Testis (tissue), 3 donors: ENCODE measurements around the gene RAMAC. TPM values are rescaled to one million over a fixed set of nuclear protein-coding genes. Genes with fewer than 3 reads are reported as not detected.

Experiments used
- DNase-seq: peaks from one replicate; pipeline ENCODE4 v3.0.0-alpha.2; 2019
- H3K27ac ChIP-seq, 2 donors: fragments of 200-600 bp; sonication (generic); one replicate each; pipeline ENCODE4 v1.5.1; 2019
- H3K27me3 ChIP-seq: fragments of 200-600 bp; sonication (generic); one replicate; pipeline ENCODE4 v1.5.1; 2019
- H3K36me3 ChIP-seq: fragments of 200-600 bp; sonication (generic); one replicate; pipeline ENCODE4 v1.5.1; 2017; ENCODE audit warnings: low read depth; ENCODE audit errors: missing control alignments
- H3K4me1 ChIP-seq: fragments of 200-600 bp; sonication (generic); one replicate; pipeline ENCODE4 v1.5.1; 2019
- H3K4me3 ChIP-seq, 2 donors: fragments of 200-600 bp; sonication (generic); one replicate each; pipeline ENCODE4 v1.5.1; 2017 to 2019
- H3K9me3 ChIP-seq: fragments of 200-600 bp; sonication (generic); one replicate; pipeline ENCODE4 v1.5.1; 2017
- POLR2A ChIP-seq: fragments of 450-650 bp; IDR thresholded peaks from one replicate; pipeline ENCODE4 v1.6.1; 2017; ENCODE audit warnings: antibody characterized with exemption, mild to moderate bottlenecking, moderate library complexity
- WGBS, 2 donors: methylation state at CpG; one replicate each; pipeline ENCODE4 v1.1.5; 2018; 5-methylcytosine and 5-hydroxymethylcytosine counted together
- intact Hi-C: fragments of 100-400 bp; cut with DNase I; formaldehyde crosslinking; loops from one replicate; pipeline ENCODE4 v1.15.1; 2023; ENCODE audit warnings: low total_unique reads
- polyA plus RNA-seq: library from polyadenylated mRNA; stranded (reverse); fragments of 350-450 nt; fragmentation: Illumina TruSeq; extraction: RNeasy Lipid Tissue Mini Kit (QIAGEN cat#74804); gene quantifications from one replicate; pipeline ENCODE4 v1.2.3, GENCODE V29; 2014; ENCODE audit warnings: low read depth, low replicate concordance; ENCODE audit not compliant: insufficient read depth
- total RNA-seq, 2 donors: library from RNA; depleted of rRNA; stranded (reverse); fragments of >200 nt; gene quantifications; one replicate each; pipeline ENCODE4 v1.2.3, GENCODE V29; 2016
- TF ChIP-seq, protein P1 (sequence below), 3 experiments: fragments of 450-650 bp in 2 of 3; fragments of 200-600 bp in 1 of 3; sonication (generic) in 1 of 3; IDR thresholded peaks; one replicate each; pipeline ENCODE4 v1.5.1; 2016 to 2019; ENCODE audit warnings: antibody characterized with exemption in 3 of 3, mild to moderate bottlenecking in 2 of 3, moderate library complexity in 1 of 3

Gene RAMAC
- total and polyA plus RNA-seq, 3 donors from 2014 or later = 21.2 to 33.5 (median 26.9) TPM

DNA sequence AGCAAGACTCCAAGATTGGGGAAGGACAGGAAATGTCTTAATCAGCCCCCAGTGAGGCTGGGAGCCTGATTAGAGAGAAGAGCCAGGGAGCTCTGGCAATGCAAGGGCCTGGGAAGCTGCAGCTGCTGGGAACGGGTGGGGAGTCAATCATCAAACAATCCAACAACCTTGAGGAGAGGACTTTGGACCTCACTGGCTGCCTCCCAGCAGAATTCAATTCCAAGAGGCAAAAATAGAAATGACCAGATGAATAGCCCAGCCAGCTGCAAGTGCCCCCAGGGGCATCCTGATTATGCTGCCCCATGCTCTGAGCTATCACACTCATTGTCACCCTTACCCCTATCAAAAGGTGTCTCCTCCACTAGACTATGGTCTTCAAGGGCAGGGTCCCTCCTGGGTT is 27.4 kb upstream of the RAMAC start:
- intact Hi-C loops = no loop called here
- H3K4me1 ChIP-seq = no peaks in the 10 kb centered on the region
- no peak overlapping the region for H3K27ac ChIP-seq
- no peaks in the 10 kb centered on the region for H3K27me3 ChIP-seq
- H3K9me3 ChIP-seq = no peaks in the 10 kb centered on the region
- no peak overlapping the region for H3K4me3 ChIP-seq
- DNase-seq = no peak
- H3K36me3 ChIP-seq = no peaks in the 10 kb centered on the region
- WGBS, 2 donors = 86 to 89% methylated on average over 1 of the region's 1 CpG
- TF ChIP-seq POLR2A = no peak
- TF ChIP-seq, protein P1, sequence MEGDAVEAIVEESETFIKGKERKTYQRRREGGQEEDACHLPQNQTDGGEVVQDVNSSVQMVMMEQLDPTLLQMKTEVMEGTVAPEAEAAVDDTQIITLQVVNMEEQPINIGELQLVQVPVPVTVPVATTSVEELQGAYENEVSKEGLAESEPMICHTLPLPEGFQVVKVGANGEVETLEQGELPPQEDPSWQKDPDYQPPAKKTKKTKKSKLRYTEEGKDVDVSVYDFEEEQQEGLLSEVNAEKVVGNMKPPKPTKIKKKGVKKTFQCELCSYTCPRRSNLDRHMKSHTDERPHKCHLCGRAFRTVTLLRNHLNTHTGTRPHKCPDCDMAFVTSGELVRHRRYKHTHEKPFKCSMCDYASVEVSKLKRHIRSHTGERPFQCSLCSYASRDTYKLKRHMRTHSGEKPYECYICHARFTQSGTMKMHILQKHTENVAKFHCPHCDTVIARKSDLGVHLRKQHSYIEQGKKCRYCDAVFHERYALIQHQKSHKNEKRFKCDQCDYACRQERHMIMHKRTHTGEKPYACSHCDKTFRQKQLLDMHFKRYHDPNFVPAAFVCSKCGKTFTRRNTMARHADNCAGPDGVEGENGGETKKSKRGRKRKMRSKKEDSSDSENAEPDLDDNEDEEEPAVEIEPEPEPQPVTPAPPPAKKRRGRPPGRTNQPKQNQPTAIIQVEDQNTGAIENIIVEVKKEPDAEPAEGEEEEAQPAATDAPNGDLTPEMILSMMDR (IDR thresholded peaks at IDR 0.05) = no peak

DNA sequence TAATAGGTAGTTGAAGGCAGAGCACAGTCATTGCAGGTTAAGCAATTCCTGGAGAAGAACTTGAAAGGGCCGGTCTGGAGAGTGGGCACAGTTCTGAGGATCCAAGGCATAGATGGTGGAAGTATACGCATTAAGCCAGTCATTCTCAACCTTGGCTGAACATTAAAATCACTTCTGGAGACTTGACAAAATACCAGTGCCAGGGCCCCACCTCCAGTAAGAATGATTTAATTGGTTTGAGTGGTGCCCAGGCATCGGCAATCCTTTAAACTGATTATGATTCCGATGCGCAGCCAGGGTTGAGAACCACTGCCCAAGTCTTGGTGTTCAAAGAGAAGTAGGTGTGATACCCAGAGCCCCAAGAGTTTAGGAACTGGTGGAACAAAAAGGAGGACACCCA is 26.6 kb upstream of the RAMAC start:
- Histone ChIP-seq H3K4me1 (no peaks in the 10 kb centered on the region), H3K4me3 (no peak overlapping the region), H3K27me3 (no peaks in the 10 kb centered on the region), H3K27ac (no peak overlapping the region), H3K36me3 (no peaks in the 10 kb centered on the region), H3K9me3 (no peaks in the 10 kb centered on the region)
- intact Hi-C loops = no loop called here
- no peak for TF ChIP-seq POLR2A
- TF ChIP-seq, protein P1 (IDR thresholded peaks at IDR 0.05) = no peak
- no peak for DNase-seq
- 93 to 96% methylated on average over 5 of the region's 5 CpGs for WGBS, 2 donors

DNA sequence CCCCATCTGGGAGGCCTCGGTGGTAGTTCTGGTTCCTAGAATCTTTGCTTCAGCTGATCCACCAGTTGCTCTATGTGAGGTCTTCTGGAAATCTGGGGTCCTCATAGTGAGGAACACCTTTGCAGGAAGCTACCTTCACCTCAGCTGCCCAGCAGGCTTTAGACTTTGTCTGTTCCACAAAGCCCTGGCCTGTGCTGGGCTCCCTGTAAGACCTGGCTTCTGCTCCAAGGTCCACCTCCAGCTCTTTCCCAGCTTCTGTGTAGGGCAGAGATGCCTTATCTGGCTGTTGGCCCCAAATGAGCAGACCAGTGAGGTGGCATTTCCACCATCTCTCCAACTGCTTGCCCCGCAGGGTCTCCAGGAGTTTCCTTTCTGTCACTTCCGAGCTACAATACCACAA is 25.2 kb upstream of the RAMAC start:
- 89 to 94% methylated on average over 3 of the region's 3 CpGs for WGBS, 2 donors
- no peak overlapping the region for H3K4me3 ChIP-seq
- H3K27ac ChIP-seq = no peak overlapping the region
- intact Hi-C loops = no loop called here
- no peaks in the 10 kb centered on the region for H3K9me3 ChIP-seq
- DNase-seq = no peak
- no peaks in the 10 kb centered on the region for H3K36me3 ChIP-seq
- H3K27me3 ChIP-seq = no peaks in the 10 kb centered on the region
- H3K4me1 ChIP-seq = no peaks in the 10 kb centered on the region
- TF ChIP-seq, protein P1 (IDR thresholded peaks at IDR 0.05) = no peak
- TF ChIP-seq POLR2A = no peak

DNA sequence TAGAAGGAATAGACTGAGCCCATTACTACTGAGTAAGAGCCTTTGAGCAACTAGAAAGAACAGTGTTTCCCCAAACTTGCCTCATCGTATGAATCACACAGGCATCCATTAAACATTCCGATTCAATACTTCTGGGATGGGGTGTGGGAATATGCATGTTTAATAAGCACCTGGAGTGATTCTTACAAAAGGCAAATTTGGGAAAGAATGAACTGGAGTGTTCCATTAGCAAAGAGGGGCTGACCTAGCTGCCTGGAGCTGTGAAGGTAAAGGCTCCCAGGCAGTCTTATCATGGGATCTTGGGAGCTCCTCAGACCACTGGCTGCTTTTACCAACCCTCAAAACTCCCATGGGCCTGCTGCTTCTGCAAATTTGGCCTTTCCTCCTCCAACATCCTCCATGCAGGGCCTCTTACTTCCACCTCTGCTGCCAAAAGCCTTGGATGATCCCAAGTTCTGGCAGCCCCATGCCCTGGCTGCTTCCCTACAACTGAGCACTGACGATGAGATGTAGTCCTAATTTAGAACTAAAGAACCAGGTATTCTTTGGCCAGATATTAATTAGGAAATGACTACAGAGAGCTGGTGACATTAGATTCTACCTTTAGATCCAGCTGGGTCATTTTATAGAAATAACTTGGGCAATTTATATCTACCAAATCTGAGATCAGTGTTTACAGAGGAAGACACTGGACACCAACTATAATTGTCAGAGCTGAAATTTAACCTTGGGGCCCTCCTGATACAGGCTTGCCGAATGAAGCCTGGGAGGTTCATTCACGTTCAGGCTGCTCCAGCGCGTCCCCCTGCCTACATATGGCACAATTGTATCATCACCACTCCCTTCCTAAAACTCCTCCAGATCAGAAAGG is 22.3 kb upstream of the RAMAC start:
- Histone ChIP-seq H3K9me3 (no peaks in the 10 kb centered on the region), H3K27ac (no peak overlapping the region), H3K4me3 (no peak overlapping the region), H3K27me3 (no peaks in the 10 kb centered on the region), H3K36me3 (no peaks in the 10 kb centered on the region), H3K4me1 (no peaks in the 10 kb centered on the region)
- DNase-seq = no peak
- WGBS, 2 donors = 81 to 82% methylated on average over 7 of the region's 7 CpGs
- TF ChIP-seq, protein P1 (IDR thresholded peaks at IDR 0.05) = no peak
- no peak for TF ChIP-seq POLR2A
- intact Hi-C loops = no loop called here

DNA sequence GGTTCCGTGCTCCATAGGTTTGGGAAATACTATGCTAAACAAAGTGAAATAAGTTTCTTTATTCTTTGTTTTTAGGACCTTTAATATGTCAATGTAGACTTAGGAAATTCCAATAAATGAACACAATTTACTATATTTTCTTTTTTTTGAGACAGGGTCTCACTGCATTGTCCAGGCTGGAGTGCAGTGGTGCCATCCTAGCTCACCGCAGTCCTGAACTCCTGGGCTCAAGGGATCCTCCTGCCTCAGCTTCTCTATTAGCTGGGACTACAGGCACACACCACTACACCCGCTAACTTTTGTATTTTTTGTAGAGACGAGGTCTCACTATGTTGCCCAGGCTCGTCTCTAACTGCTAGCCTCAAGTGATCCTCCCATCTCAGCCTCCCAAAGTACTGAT is 21.1 kb upstream of the RAMAC start:
- no peaks in the 10 kb centered on the region for H3K9me3 ChIP-seq
- no peaks in the 10 kb centered on the region for H3K27me3 ChIP-seq
- WGBS, 2 donors = 97 to 98% methylated on average over 5 of the region's 5 CpGs
- no peak overlapping the region for H3K27ac ChIP-seq
- no peaks in the 10 kb centered on the region for H3K36me3 ChIP-seq
- intact Hi-C loops = no loop called here
- H3K4me3 ChIP-seq = no peak overlapping the region
- TF ChIP-seq POLR2A = no peak
- TF ChIP-seq, protein P1 (IDR thresholded peaks at IDR 0.05) = no peak
- no peak for DNase-seq
- no peaks in the 10 kb centered on the region for H3K4me1 ChIP-seq
